ENCODE data around the gene INHA.

DNA sequence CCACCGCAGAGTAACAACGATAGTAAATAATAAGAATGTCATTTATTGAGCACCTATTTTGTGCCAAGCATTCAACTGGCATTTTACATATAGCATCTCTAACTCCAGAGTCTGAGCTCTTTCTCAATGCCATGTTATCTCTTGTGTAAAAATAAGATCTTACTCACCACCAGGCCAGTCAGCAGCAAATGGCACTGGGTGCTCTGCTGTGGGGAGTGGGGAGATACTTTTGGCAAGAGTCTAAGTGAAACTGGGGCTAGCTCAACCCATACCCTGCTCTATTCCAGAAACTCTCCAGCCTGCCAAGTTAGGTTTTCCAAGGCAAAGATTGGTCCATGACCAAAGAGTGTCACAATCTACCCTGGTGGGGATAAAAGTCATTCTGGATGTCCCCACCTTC lies 50.4 kb downstream of the INHA start:
- TF ChIP-seq, protein P1, sequence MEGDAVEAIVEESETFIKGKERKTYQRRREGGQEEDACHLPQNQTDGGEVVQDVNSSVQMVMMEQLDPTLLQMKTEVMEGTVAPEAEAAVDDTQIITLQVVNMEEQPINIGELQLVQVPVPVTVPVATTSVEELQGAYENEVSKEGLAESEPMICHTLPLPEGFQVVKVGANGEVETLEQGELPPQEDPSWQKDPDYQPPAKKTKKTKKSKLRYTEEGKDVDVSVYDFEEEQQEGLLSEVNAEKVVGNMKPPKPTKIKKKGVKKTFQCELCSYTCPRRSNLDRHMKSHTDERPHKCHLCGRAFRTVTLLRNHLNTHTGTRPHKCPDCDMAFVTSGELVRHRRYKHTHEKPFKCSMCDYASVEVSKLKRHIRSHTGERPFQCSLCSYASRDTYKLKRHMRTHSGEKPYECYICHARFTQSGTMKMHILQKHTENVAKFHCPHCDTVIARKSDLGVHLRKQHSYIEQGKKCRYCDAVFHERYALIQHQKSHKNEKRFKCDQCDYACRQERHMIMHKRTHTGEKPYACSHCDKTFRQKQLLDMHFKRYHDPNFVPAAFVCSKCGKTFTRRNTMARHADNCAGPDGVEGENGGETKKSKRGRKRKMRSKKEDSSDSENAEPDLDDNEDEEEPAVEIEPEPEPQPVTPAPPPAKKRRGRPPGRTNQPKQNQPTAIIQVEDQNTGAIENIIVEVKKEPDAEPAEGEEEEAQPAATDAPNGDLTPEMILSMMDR (IDR thresholded peaks at IDR 0.05; ENCODE audit: insufficient read depth, low read depth, low read length) = no peak
- TF ChIP-seq EZH2 (IDR thresholded peaks at IDR 0.05; ENCODE audit: insufficient read depth, low read length) = no peak

Data from astrocyte (in vitro differentiated cells and primary cell).